OCI-LY3 (cell line): ENCODE measurements around the gene KCNJ11.

Experiments
- H2AFZ ChIP-seq: fragments of 200-600, 300-600 bp; shearing (Covaris generic); 2 replicates; pipeline ENCODE4 v1.6.0; 2014; ENCODE audit warnings: antibody characterized with exemption, low read depth, low read length
- H3K27ac ChIP-seq: fragments of 200-600, 300-600 bp; sonication (generic); 2 replicates; pipeline ENCODE4 v1.5.1; 2014; ENCODE audit warnings: mild to moderate bottlenecking, low read length, moderate library complexity, mixed read lengths
- H3K27me3 ChIP-seq: fragments of 200-600, 300-600 bp; sonication (generic); 2 replicates; pipeline ENCODE4 v1.6.1; 2014; ENCODE audit warnings: low read depth, low read length, mixed read lengths
- H3K36me3 ChIP-seq: fragments of 200-600, 300-600 bp; sonication (generic); replicated peaks from 2 replicates; pipeline ENCODE3; 2014; ENCODE audit warnings: low read depth, low read length, mixed read lengths
- H3K4me1 ChIP-seq: fragments of 300-600, 200-600 bp; sonication (generic); 2 replicates; pipeline ENCODE4 v1.6.1; 2014; ENCODE audit warnings: low read length, mixed read lengths
- H3K4me2 ChIP-seq: fragments of 200-600, 300-600 bp; sonication (generic); 2 replicates; pipeline ENCODE4 v1.6.1; 2014; ENCODE audit warnings: low read length, mixed read lengths
- H3K4me3 ChIP-seq: fragments of 300-600, 200-600 bp; sonication (generic); 2 replicates; pipeline ENCODE4 v1.5.1; 2014; ENCODE audit warnings: antibody characterized with exemption, mild to moderate bottlenecking, low read length, moderate library complexity
- H3K79me2 ChIP-seq: fragments of 300-600, 200-600 bp; shearing (Covaris generic); 2 replicates; pipeline ENCODE4 v1.6.1; 2014; ENCODE audit warnings: mild to moderate bottlenecking, low read length, mixed read lengths
- H3K9ac ChIP-seq: fragments of 300-600, 200-600 bp; shearing (Covaris generic); 2 replicates; pipeline ENCODE4 v1.6.0; 2014; ENCODE audit warnings: mild to moderate bottlenecking, low read length, moderate library complexity
- H3K9me3 ChIP-seq: fragments of 200-600, 300-600 bp; shearing (Covaris generic); 2 replicates; pipeline ENCODE4 v1.6.1; 2014; ENCODE audit warnings: low read length, mixed read lengths; ENCODE audit not compliant: insufficient read depth
- H4K20me1 ChIP-seq: fragments of 200-600, 300-600 bp; sonication (generic); 2 replicates; pipeline ENCODE4 v1.6.1; 2016; ENCODE audit warnings: low read length, mixed read lengths; ENCODE audit not compliant: insufficient read depth
- EZH2phosphoT487 ChIP-seq: fragments of 200-600 bp; shearing (Covaris generic); IDR thresholded peaks from 2 replicates; pipeline ENCODE4 v1.6.1; 2018; ENCODE audit warnings: antibody characterized with exemption, mixed run types, low read depth
- TF ChIP-seq, protein P1 (sequence below): fragments of 200-600, 300-600 bp; sonication (generic); IDR thresholded peaks from 2 replicates; pipeline ENCODE4 v1.5.1; 2014; ENCODE audit warnings: antibody characterized with exemption, low read length, low read depth

Gene KCNJ11

GRCh38 chr11:17369094-17369493, 19.4 kb downstream of the KCNJ11 start:
- Histone ChIP-seq H3K4me1 (no peaks in the 10 kb centered on the region), H3K4me2 (no peak overlapping the region), H4K20me1 (no peaks in the 10 kb centered on the region), H3K4me3 (no peak overlapping the region), H3K79me2 (no peaks in the 10 kb centered on the region), H3K27me3 (peaks cover 18% of the 10 kb centered on the region), H2AFZ (no peak overlapping the region), H3K36me3 (no peaks in the 10 kb centered on the region), H3K9ac (no peak overlapping the region), H3K9me3 (peaks cover 30% of the 10 kb centered on the region), H3K27ac (no peak overlapping the region)
- TF ChIP-seq EZH2phosphoT487 = no peak
- TF ChIP-seq, protein P1, sequence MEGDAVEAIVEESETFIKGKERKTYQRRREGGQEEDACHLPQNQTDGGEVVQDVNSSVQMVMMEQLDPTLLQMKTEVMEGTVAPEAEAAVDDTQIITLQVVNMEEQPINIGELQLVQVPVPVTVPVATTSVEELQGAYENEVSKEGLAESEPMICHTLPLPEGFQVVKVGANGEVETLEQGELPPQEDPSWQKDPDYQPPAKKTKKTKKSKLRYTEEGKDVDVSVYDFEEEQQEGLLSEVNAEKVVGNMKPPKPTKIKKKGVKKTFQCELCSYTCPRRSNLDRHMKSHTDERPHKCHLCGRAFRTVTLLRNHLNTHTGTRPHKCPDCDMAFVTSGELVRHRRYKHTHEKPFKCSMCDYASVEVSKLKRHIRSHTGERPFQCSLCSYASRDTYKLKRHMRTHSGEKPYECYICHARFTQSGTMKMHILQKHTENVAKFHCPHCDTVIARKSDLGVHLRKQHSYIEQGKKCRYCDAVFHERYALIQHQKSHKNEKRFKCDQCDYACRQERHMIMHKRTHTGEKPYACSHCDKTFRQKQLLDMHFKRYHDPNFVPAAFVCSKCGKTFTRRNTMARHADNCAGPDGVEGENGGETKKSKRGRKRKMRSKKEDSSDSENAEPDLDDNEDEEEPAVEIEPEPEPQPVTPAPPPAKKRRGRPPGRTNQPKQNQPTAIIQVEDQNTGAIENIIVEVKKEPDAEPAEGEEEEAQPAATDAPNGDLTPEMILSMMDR = no peak

- Histone ChIP-seq H4K20me1 (no peaks in the 10 kb centered on the region), H3K27ac (no peak overlapping the region), H3K9me3 (peaks cover 30% of the 10 kb centered on the region), H3K9ac (no peak overlapping the region), H3K79me2 (no peaks in the 10 kb centered on the region), H3K36me3 (no peaks in the 10 kb centered on the region), H3K4me1 (no peaks in the 10 kb centered on the region), H2AFZ (no peak overlapping the region), H3K27me3 (peaks cover 18% of the 10 kb centered on the region), H3K4me2 (no peak overlapping the region), H3K4me3 (no peak overlapping the region)
- TF ChIP-seq EZH2phosphoT487 = no peak
- TF ChIP-seq, protein P1 = no peak
Measured at GRCh38 chr11:17368551-17368950, 19.9 kb downstream of the KCNJ11 start.

DNA sequence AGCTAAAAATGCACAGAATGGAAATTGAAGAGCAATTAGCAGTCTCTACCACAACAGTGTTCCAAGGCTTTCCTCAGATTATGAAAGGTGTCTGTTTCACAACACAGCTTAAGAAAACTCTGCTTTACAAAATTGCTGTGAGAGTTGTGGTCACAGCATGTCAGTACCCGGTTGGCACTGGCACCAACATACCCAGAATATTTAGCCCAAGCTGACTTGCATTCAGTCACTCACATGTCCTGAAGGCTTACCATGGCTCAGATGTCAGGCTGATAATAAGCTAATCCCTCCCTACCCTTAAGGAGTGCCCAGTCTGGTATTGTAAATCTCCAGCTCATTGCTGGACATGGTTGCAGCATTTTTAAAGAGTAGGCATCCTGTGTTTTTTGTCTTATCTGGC, 22.0 kb downstream of the KCNJ11 start:
- H3K4me1 ChIP-seq = no peaks in the 10 kb centered on the region
- H3K4me2 ChIP-seq = no peak overlapping the region
- no peaks in the 10 kb centered on the region for H4K20me1 ChIP-seq
- H3K27me3 ChIP-seq = peaks cover 18% of the 10 kb centered on the region
- peaks cover 10% of the 10 kb centered on the region; the same call in 1 of the 2 replicates for H3K9me3 ChIP-seq
- H2AFZ ChIP-seq = no peak overlapping the region
- H3K36me3 ChIP-seq = no peaks in the 10 kb centered on the region
- H3K27ac ChIP-seq = no peak overlapping the region
- H3K4me3 ChIP-seq = no peak overlapping the region
- H3K9ac ChIP-seq = no peak overlapping the region
- H3K79me2 ChIP-seq = no peaks in the 10 kb centered on the region
- TF ChIP-seq, protein P1 = no peak
- TF ChIP-seq EZH2phosphoT487 = no peak

DNA sequence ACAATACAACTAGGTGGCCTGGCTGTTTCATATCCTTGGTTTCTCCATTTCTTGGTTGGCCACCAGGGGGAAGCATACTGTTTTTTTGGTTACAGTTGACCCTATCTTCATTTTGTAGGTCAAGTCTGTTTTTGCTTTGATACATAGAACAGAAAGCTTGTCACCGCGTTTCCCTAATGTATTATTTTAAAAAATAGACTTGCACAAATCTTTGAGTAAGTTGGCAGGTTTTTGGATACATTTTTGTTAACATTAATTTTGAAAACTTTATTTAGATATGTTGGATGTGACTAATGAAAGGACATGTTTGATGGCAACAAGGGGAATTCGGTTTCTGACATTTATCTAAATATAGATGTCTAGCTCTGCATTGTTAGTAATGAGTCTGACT, 33.9 kb downstream of the KCNJ11 start:
- Histone ChIP-seq H3K79me2 (no peaks in the 10 kb centered on the region), H3K9me3 (no peaks in the 10 kb centered on the region), H2AFZ (no peak overlapping the region), H3K36me3 (no peaks in the 10 kb centered on the region), H3K4me1 (peaks cover 3% of the 10 kb centered on the region), H3K4me2 (peak overlapping the region; percentile 83), H3K4me3 (no peak overlapping the region), H3K27me3 (peaks cover 25% of the 10 kb centered on the region), H4K20me1 (no peaks in the 10 kb centered on the region), H3K27ac (no peak overlapping the region), H3K9ac (no peak overlapping the region)
- TF ChIP-seq EZH2phosphoT487 = no peak
- TF ChIP-seq, protein P1 = peak; percentile 58
